GF-D8 (cell line): ENCODE measurements around the gene DIDO1.

Source experiments
- DNase-seq: peaks from one replicate; lab custom pipeline; 2025; lab: John Stamatoyannopoulos, UW

Gene DIDO1

GRCh38 chr20:62910777-62911497 is 15.4 kb downstream of the DIDO1 start:
- DNase-seq = no peak

- DNase-seq = no peak
Observed at GRCh38 chr20:62910217-62910766, 16.0 kb downstream of the DIDO1 start.

GRCh38 chr20:62908971-62909791 is 17.1 kb downstream of the DIDO1 start:
- DNase-seq = no peak

- DNase-seq = no peak
Observed at GRCh38 chr20:62907384-62908317, 18.7 kb downstream of the DIDO1 start.

- no peak for DNase-seq
Observed at GRCh38 chr20:62906647-62907375, 19.5 kb downstream of the DIDO1 start.

- DNase-seq = no peak
Observed at GRCh38 chr20:62906209-62906608, 20.1 kb downstream of the DIDO1 start.

- no peak for DNase-seq
Observed at GRCh38 chr20:62905536-62906117, 20.7 kb downstream of the DIDO1 start.

- DNase-seq = no peak
Observed at GRCh38 chr20:62902926-62903615, 23.2 kb downstream of the DIDO1 start.

- DNase-seq = no peak
Observed at GRCh38 chr20:62901891-62902290, 24.4 kb downstream of the DIDO1 start.

- DNase-seq = no peak
Observed at GRCh38 chr20:62900692-62901584, 25.4 kb downstream of the DIDO1 start.

GRCh38 chr20:62900052-62900691 is 26.1 kb downstream of the DIDO1 start:
- DNase-seq = peak; percentile 35

- no peak for DNase-seq
Observed at GRCh38 chr20:62899633-62900051, 26.7 kb downstream of the DIDO1 start.

GRCh38 chr20:62898970-62899632 is 27.2 kb downstream of the DIDO1 start:
- no peak for DNase-seq

- DNase-seq = no peak
Observed at GRCh38 chr20:62898093-62898964, 28.0 kb downstream of the DIDO1 start.

- DNase-seq = no peak
Observed at GRCh38 chr20:62897666-62898065, 28.6 kb downstream of the DIDO1 start.

- no peak for DNase-seq
Observed at GRCh38 chr20:62896526-62896925, 29.8 kb downstream of the DIDO1 start.

- DNase-seq = no peak
Observed at GRCh38 chr20:62895539-62895938, 30.8 kb downstream of the DIDO1 start.
